ENCODE data around the gene PHYHIPL. TPM values are rescaled to one million over a fixed set of nuclear protein-coding genes. Genes with fewer than 3 reads are reported as not detected.

Gene PHYHIPL
- total and polyA plus RNA-seq, 2 donors (not counting 3 experiments of a cell fraction or from before 2014, with no cell fraction given): not detected

DNA sequence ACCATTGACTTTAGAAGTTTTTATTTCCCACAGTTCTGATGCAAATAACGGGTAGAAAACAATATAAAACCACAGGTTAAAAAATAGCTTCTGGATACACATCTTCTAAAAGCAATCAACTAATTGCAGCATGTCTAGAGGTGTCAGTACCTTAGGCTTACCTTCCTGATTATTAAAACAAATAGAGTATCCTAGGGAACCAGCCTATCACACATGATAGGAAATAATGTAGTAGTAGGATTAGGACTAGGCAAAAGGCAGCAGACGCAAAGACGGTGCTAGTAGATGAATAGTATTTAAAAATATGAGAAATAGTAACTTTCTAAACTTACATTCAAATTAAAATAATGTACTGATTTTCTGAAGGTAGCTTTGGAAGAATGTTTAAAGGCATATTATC is 41.7 kb upstream of the PHYHIPL start:
- Histone ChIP-seq H4K20me1 (replicated peaks; ENCODE audit: control insufficient read depth, extremely low read depth, insufficient read depth, low read length) (no peaks in the 10 kb centered on the region), H3K4me2 (ENCODE audit: insufficient read depth, low read length) (no peak overlapping the region), H3K4me3 (replicated peaks in 1 of 3; ENCODE audit: insufficient read depth in 1 of 3, low read depth in 1 of 3, low read length in 3 of 3) (no peak overlapping the region), H3K9ac (replicated peaks; ENCODE audit: extremely low read depth, insufficient read depth, low read length) (no peak overlapping the region), H2AFZ (ENCODE audit: low read depth, low read length) (no peak overlapping the region), H3K79me2 (ENCODE audit: control insufficient read depth, insufficient read depth, low read length) (no peaks in the 10 kb centered on the region), H3K27me3 (ENCODE audit: control insufficient read depth in 2 of 2, insufficient read depth in 2 of 2, low read length in 2 of 2) (no peaks in the 10 kb centered on the region), H3K9me3 (replicated peaks; ENCODE audit: control insufficient read depth, insufficient read depth, low read length) (no peaks in the 10 kb centered on the region), H3K9me1 (replicated peaks; ENCODE audit: control insufficient read depth, extremely low read depth, insufficient read depth, low read length) (no peaks in the 10 kb centered on the region), H3K36me3 (ENCODE audit: control insufficient read depth in 2 of 2, extremely low read depth in 1 of 2, insufficient read depth in 2 of 2, low read length in 2 of 2) (no peaks in the 10 kb centered on the region), H3K27ac (ENCODE audit: insufficient read depth, low read depth, low read length) (no peak overlapping the region), H3K4me1 (ENCODE audit: control insufficient read depth, extremely low read depth, insufficient read depth, low read length) (no peaks in the 10 kb centered on the region)
- dilution Hi-C loops (cut with MboI; ENCODE audit: extremely low pct_ligation_motif_present, low sequenced_read_pairs) (no loop called here), intact Hi-C loops (cut with micrococcal nuclease) (no loop called here)
- ChIA-PET POLR2A (no interaction called here), CTCF (no interaction called here)
- BruUV-seq (replicated peaks): no TSS peak
- DNase-seq (ENCODE audit: low read depth, low spot score): no peak
- FAIRE-seq: no peak
- TF ChIP-seq GATA2 (IDR thresholded peaks at IDR 0.05; ENCODE audit: insufficient read depth, insufficient read length, low read depth, low read length) (no peak), EZH2 (IDR thresholded peaks at IDR 0.05; ENCODE audit: borderline replicate concordance, low read depth, low read length, severe bottlenecking) (no peak), POLR2AphosphoS5 (IDR thresholded peaks at IDR 0.05; ENCODE audit: insufficient read depth, low read depth, low read length) (no peak), POLR2A (IDR thresholded peaks at IDR 0.05; ENCODE audit: low read depth, low read length) (no peak), FOS (IDR thresholded peaks at IDR 0.05; ENCODE audit: borderline replicate concordance, insufficient read depth, low read length) (no peak), MYC (IDR thresholded peaks at IDR 0.05; ENCODE audit: low read depth, low read length) (no peak), JUN (IDR thresholded peaks at IDR 0.05; ENCODE audit: borderline replicate concordance, insufficient read depth, insufficient read length, low read depth) (no peak)
- TF ChIP-seq, protein P1, sequence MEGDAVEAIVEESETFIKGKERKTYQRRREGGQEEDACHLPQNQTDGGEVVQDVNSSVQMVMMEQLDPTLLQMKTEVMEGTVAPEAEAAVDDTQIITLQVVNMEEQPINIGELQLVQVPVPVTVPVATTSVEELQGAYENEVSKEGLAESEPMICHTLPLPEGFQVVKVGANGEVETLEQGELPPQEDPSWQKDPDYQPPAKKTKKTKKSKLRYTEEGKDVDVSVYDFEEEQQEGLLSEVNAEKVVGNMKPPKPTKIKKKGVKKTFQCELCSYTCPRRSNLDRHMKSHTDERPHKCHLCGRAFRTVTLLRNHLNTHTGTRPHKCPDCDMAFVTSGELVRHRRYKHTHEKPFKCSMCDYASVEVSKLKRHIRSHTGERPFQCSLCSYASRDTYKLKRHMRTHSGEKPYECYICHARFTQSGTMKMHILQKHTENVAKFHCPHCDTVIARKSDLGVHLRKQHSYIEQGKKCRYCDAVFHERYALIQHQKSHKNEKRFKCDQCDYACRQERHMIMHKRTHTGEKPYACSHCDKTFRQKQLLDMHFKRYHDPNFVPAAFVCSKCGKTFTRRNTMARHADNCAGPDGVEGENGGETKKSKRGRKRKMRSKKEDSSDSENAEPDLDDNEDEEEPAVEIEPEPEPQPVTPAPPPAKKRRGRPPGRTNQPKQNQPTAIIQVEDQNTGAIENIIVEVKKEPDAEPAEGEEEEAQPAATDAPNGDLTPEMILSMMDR (IDR thresholded peaks at IDR 0.05; ENCODE audit: extremely low read depth in 1 of 2, insufficient read depth in 1 of 2, low read depth in 1 of 2, low read length in 2 of 2): no peak
- TF ChIP-seq, protein P2, sequence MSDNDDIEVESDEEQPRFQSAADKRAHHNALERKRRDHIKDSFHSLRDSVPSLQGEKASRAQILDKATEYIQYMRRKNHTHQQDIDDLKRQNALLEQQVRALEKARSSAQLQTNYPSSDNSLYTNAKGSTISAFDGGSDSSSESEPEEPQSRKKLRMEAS (IDR thresholded peaks at IDR 0.05; ENCODE audit: insufficient read depth, insufficient read length): no peak

Measured in endothelial cell of umbilical vein (primary cell).